HEK293 (cell line): Measurements from ENCODE around the gene LTB4R.

Experiments used
- CTCF ChIA-PET: fragments of 350-600 bp; formaldehyde crosslinking; extraction: SDS; loops from one replicate; lab custom pipeline; 2021; ENCODE audit warnings: antibody characterized with exemption; lab: Yijun Ruan, JAX
- POLR2A ChIA-PET: fragments of 300-600 bp; formaldehyde crosslinking; extraction: SDS; loops from one replicate; lab custom pipeline; 2020; ENCODE audit warnings: antibody characterized with exemption, inconsistent platforms; lab: Yijun Ruan, JAX
- H3K27ac ChIP-seq: fragments of 200-500 bp; sonication (Bioruptor generic); 2 replicates; pipeline ENCODE4 v1.5.1; 2014; ENCODE audit warnings: low read depth, low read length, control low read depth, inconsistent platforms; ENCODE audit errors: extremely low read depth
- H3K36me3 ChIP-seq, 2 experiments: fragments of 200-500 bp in 1 of 2; sonication (Bioruptor generic) in 1 of 2; 1 replicate in 1 of 2; 2 replicates in 1 of 2; pipeline ENCODE4 v1.5.1; 2014 to 2017; ENCODE audit warnings: inconsistent platforms in 2 of 2, low read length in 2 of 2; ENCODE audit not compliant: control insufficient read depth in 2 of 2, insufficient read depth in 1 of 2
- H3K4me1 ChIP-seq: fragments of 200-500 bp; sonication (Bioruptor generic); 2 replicates; pipeline ENCODE4 v1.5.1; 2014; ENCODE audit warnings: mild to moderate bottlenecking, low read length, inconsistent platforms; ENCODE audit not compliant: control insufficient read depth, insufficient read depth
- H3K4me3 ChIP-seq: 2 replicates; pipeline ENCODE4 v1.5.1; 2011; ENCODE audit warnings: low read depth, mild to moderate bottlenecking, control low read depth, low read length, moderate library complexity
- H3K9me3 ChIP-seq: fragments of 200-500 bp; sonication (Bioruptor generic); 2 replicates; pipeline ENCODE4 v1.5.1; 2014; ENCODE audit warnings: low read depth, low read length, inconsistent platforms; ENCODE audit not compliant: control insufficient read depth, insufficient read depth
- EGR2 ChIP-seq: fragments of 450-650 bp; formaldehyde crosslinking; IDR thresholded peaks from 2 replicates; pipeline ENCODE4 v1.5.1; 2016; ENCODE audit warnings: low read depth, missing biosample characterization, missing genetic modification characterization
- KLF1 ChIP-seq: fragments of 450-650 bp; formaldehyde crosslinking; IDR thresholded peaks from 2 replicates; pipeline ENCODE4 v1.5.1; 2016; ENCODE audit warnings: missing biosample characterization, missing genetic modification characterization
- KLF10 ChIP-seq: fragments of 450-650 bp; IDR thresholded peaks from 2 replicates; pipeline ENCODE4 v1.5.1; 2018; ENCODE audit warnings: missing biosample characterization, mild to moderate bottlenecking, missing genetic modification characterization
- MZF1 ChIP-seq: fragments of 450-650 bp; formaldehyde crosslinking; IDR thresholded peaks from 2 replicates; pipeline ENCODE4 v1.5.1; 2017; ENCODE audit warnings: missing biosample characterization, missing genetic modification characterization, borderline replicate concordance
- SALL2 ChIP-seq: fragments of 450-650 bp; formaldehyde crosslinking; IDR thresholded peaks from 2 replicates; pipeline ENCODE4 v1.5.0; 2017; ENCODE audit warnings: missing biosample characterization, mild to moderate bottlenecking, missing genetic modification characterization, borderline replicate concordance
- ZBTB11 ChIP-seq: fragments of 450-650 bp; formaldehyde crosslinking; conservative IDR thresholded peaks from 2 replicates; pipeline ENCODE4 v1.5.1; 2016; ENCODE audit warnings: low read depth, missing biosample characterization, missing genetic modification characterization
- ZNF132 ChIP-seq: fragments of 450-650 bp; formaldehyde crosslinking; IDR thresholded peaks from 2 replicates; pipeline ENCODE4 v1.5.1; 2017; ENCODE audit warnings: missing biosample characterization, missing genetic modification characterization, borderline replicate concordance
- ZNF292 ChIP-seq: fragments of 450-650 bp; formaldehyde crosslinking; IDR thresholded peaks from 2 replicates; pipeline ENCODE4 v1.5.1; 2016; ENCODE audit warnings: low read depth, missing biosample characterization, missing genetic modification characterization, borderline replicate concordance
- ZNF404 ChIP-seq: fragments of 450-650 bp; formaldehyde crosslinking; IDR thresholded peaks from 2 replicates; pipeline ENCODE4 v1.5.1; 2017; ENCODE audit warnings: missing biosample characterization, missing genetic modification characterization
- ZNF555 ChIP-seq: fragments of 450-650 bp; formaldehyde crosslinking; conservative IDR thresholded peaks from 2 replicates; pipeline ENCODE4 v1.5.1; 2017; ENCODE audit warnings: missing biosample characterization, mild to moderate bottlenecking, missing genetic modification characterization, inconsistent platforms
- ZSCAN18 ChIP-seq: fragments of 450-650 bp; formaldehyde crosslinking; IDR thresholded peaks from 2 replicates; pipeline ENCODE4 v1.5.1; 2016; ENCODE audit warnings: missing biosample characterization, missing genetic modification characterization
- TF ChIP-seq, protein P1 (sequence below): fragments of 450-650 bp; formaldehyde crosslinking; IDR thresholded peaks from 2 replicates; pipeline ENCODE4 v1.5.1; 2016; ENCODE audit warnings: missing biosample characterization, missing genetic modification characterization
- TF ChIP-seq, protein P2 (sequence below): fragments of 450-650 bp; formaldehyde crosslinking; IDR thresholded peaks from 2 replicates; pipeline ENCODE4 v1.5.1; 2016; ENCODE audit warnings: missing biosample characterization, missing genetic modification characterization

Gene LTB4R

GRCh38 chr14:24309538-24310264 lies 1.6 kb upstream of the LTB4R start, which contains the start of gene LTB4R2 (continued):
- no peak for TF ChIP-seq ZNF292 (tag by site-specific recombination)
- TF ChIP-seq SALL2 (tag by site-specific recombination), result no peak

- ChIA-PET CTCF (interaction anchor here (0.5 to 5.1 kb wide), 6 partner anchors 11 to 827 kb away, joined by 3 to 70 read pairs (median 18); partner anchors contain the start of genes CBLN3, DHRS1, KHNYN and NOP9), POLR2A (interaction anchor here (2.7 kb wide), 1 partner anchor 68 kb away, joined by 15 read pairs; the partner anchor contains the start of gene TINF2)
- Histone ChIP-seq H3K27ac (no peak overlapping the region), H3K9me3 (no peaks in the 10 kb centered on the region), H3K36me3 (peaks cover 5 to 72% of the 10 kb centered on the region in 2 experiments), H3K4me3 (no peak overlapping the region), H3K4me1 (no peaks in the 10 kb centered on the region)
- TF ChIP-seq KLF10 (tag by site-specific recombination), result no peak
- TF ChIP-seq, protein P1, sequence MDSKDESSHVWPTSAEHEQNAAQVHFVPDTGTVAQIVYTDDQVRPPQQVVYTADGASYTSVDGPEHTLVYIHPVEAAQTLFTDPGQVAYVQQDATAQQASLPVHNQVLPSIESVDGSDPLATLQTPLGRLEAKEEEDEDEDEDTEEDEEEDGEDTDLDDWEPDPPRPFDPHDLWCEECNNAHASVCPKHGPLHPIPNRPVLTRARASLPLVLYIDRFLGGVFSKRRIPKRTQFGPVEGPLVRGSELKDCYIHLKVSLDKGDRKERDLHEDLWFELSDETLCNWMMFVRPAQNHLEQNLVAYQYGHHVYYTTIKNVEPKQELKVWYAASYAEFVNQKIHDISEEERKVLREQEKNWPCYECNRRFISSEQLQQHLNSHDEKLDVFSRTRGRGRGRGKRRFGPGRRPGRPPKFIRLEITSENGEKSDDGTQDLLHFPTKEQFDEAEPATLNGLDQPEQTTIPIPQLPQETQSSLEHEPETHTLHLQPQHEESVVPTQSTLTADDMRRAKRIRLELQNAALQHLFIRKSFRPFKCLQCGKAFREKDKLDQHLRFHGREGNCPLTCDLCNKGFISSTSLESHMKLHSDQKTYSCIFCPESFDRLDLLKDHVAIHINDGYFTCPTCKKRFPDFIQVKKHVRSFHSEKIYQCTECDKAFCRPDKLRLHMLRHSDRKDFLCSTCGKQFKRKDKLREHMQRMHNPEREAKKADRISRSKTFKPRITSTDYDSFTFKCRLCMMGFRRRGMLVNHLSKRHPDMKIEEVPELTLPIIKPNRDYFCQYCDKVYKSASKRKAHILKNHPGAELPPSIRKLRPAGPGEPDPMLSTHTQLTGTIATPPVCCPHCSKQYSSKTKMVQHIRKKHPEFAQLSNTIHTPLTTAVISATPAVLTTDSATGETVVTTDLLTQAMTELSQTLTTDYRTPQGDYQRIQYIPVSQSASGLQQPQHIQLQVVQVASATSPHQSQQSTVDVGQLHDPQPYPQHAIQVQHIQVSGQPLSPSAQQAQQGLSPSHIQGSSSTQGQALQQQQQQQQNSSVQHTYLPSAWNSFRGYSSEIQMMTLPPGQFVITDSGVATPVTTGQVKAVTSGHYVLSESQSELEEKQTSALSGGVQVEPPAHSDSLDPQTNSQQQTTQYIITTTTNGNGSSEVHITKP (tag by site-specific recombination), result peak; percentile 31; the same call in 1 of the 2 replicates
- no peak for TF ChIP-seq MZF1
- TF ChIP-seq ZBTB11 (tag by site-specific recombination), result no peak
These were observed 1.0 kb upstream of the LTB4R start for GRCh38 chr14:24310265-24310645.

DNA sequence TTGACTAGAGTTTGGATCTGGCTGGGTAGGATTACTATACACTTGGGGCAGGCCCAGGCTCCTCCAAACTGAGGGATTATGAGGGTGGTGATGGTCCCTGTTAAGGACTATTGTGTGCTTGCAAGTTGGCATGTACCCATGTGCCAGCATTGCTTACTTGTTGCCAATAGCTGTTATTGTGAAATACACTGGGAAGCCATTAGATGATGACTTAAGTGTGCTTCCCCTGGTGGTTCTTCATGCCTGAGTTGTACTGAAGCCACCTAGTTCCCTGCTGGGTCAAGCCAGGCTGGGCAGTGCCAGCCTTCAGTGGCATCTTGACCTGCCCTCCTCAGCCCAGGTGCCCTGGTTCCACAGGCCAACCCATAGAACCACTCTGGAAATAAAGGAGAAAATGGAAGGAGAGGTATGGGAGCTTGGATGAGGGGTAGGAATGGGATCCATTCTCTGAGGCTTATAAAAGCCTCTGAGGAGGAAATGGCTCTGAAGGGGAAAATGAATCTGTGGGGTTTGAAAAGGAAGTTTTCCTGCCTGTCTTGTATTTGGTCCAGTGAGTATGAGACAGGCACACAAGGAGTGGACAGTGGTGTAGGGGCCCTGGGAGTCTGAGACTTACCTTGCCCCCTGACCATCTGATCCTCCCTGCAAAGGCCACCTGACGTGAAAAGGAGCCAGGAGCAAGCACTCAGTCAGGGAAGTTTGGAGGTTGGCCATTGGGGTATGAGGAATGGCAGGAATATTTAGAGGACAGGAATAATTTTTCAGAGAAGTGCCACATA lies 724 bp downstream of the LTB4R start:
- Histone ChIP-seq H3K36me3 (peaks cover 0 to 54% of the 10 kb centered on the region in 2 experiments; a peak in 2 of 3 replicates), H3K9me3 (no peaks in the 10 kb centered on the region), H3K27ac (no peak overlapping the region), H3K4me3 (no peak overlapping the region), H3K4me1 (no peaks in the 10 kb centered on the region)
- ChIA-PET CTCF (interaction anchor here (0.8 to 0.9 kb wide), 2 partner anchors 11 to 16 kb away, joined by 3 read pairs; no protein-coding TSS in a partner anchor), POLR2A (interaction anchor here (1.1 kb wide), 1 partner anchor 70 kb away, joined by 3 read pairs; the partner anchor contains the start of gene TINF2)
- TF ChIP-seq SALL2 (tag by site-specific recombination), result no peak
- TF ChIP-seq ZNF555 (tag by site-specific recombination), result no peak
- TF ChIP-seq ZNF404 (tag by site-specific recombination), result no peak
- no peak for TF ChIP-seq KLF1 (tag by site-specific recombination)
- TF ChIP-seq EGR2, result no peak
- TF ChIP-seq ZNF132 (tag by site-specific recombination), result no peak
- TF ChIP-seq ZSCAN18 (tag by site-specific recombination), result no peak
- TF ChIP-seq, protein P2, sequence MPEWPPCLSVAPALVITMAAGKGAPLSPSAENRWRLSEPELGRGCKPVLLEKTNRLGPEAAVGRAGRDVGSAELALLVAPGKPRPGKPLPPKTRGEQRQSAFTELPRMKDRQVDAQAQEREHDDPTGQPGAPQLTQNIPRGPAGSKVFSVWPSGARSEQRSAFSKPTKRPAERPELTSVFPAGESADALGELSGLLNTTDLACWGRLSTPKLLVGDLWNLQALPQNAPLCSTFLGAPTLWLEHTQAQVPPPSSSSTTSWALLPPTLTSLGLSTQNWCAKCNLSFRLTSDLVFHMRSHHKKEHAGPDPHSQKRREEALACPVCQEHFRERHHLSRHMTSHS, result no peak
